Tibial nerve (tissue), 4 donors: Measurements from ENCODE around the gene CTU2. TPM values are rescaled to one million over a fixed set of nuclear protein-coding genes. Genes with fewer than 3 reads are reported as not detected.

Experiments used
- DNase-seq, 2 donors: peaks; one replicate each; pipeline ENCODE4 v3.0.0-alpha.2; 2019; ENCODE audit warnings: low spot score in 2 of 2
- H3K27ac ChIP-seq, 4 donors: fragments of 200-600 bp; sonication (generic) in 3 of 4; one replicate each; pipeline ENCODE4 v1.5.1; 2017 to 2019; ENCODE audit warnings: mild to moderate bottlenecking in 1 of 4
- H3K27me3 ChIP-seq, 2 donors: fragments of 200-600 bp; sonication (generic) in 1 of 2; one replicate each; pipeline versions ENCODE4 v1.5.1 to v1.6.0; 2017 to 2019
- H3K36me3 ChIP-seq, 3 donors: fragments of 200-600 bp; sonication (generic); one replicate each; pipeline ENCODE4 v1.5.1; 2018 to 2019
- H3K4me1 ChIP-seq, 4 donors: fragments of 200-600 bp; sonication (generic) in 3 of 4; one replicate each; pipeline ENCODE4 v1.5.1; 2017 to 2019
- H3K4me3 ChIP-seq, 4 donors: fragments of 200-600 bp; sonication (generic) in 3 of 4; one replicate each; pipeline ENCODE4 v1.5.1; 2017 to 2019; ENCODE audit warnings: mild to moderate bottlenecking in 1 of 4, moderate library complexity in 1 of 4
- H3K9me3 ChIP-seq, 4 donors: fragments of 200-600 bp; sonication (generic) in 3 of 4; one replicate each; pipeline ENCODE4 v1.5.1; 2017 to 2019
- CTCF ChIP-seq, 5 experiments: fragments of 200-600 bp in 3 of 5; fragments of 450-650 bp in 2 of 5; sonication (generic) in 3 of 5; IDR thresholded peaks; one replicate each; pipeline ENCODE4 v1.5.1; 2016 to 2019; ENCODE audit warnings: antibody characterized with exemption in 5 of 5, mild to moderate bottlenecking in 3 of 5, moderate library complexity in 2 of 5
- EP300 ChIP-seq, 2 donors: sonication (generic); formaldehyde crosslinking; IDR thresholded peaks; one replicate each; pipeline ENCODE4 v1.6.1; 2017; ENCODE audit warnings: antibody characterized with exemption in 2 of 2, mild to moderate bottlenecking in 1 of 2
- POLR2A ChIP-seq, 2 donors: fragments of 450-650 bp; IDR thresholded peaks; one replicate each; pipeline ENCODE4 v1.6.1; 2017; ENCODE audit warnings: antibody characterized with exemption in 2 of 2, mild to moderate bottlenecking in 2 of 2, moderate library complexity in 2 of 2
- WGBS, 2 donors: methylation state at CpG; one replicate each; pipeline ENCODE4 v1.1.5; 2018; 5-methylcytosine and 5-hydroxymethylcytosine counted together
- total RNA-seq, 4 donors: library from RNA; depleted of rRNA; stranded (reverse); fragments of >200 nt; gene quantifications; one replicate each; pipeline ENCODE4 v1.1.0, GENCODE V29; 2016

Gene CTU2
- total RNA-seq, 4 donors from 2014 or later: 12.3 to 22.5 (median 12.5) TPM

- H3K27ac ChIP-seq: no peak overlapping the region
- peaks cover 0 to 14% (median 0%) of the 10 kb centered on the region in 3 donors for H3K36me3 ChIP-seq
- no peak overlapping the region for H3K4me3 ChIP-seq
- DNase-seq: no peak
- peaks cover 0 to 50% of the 10 kb centered on the region in 2 donors for H3K27me3 ChIP-seq
- no peak for TF ChIP-seq EP300 (IDR thresholded peaks at IDR 0.05)
- no peak for TF ChIP-seq CTCF (IDR thresholded peaks at IDR 0.05)
- no peak for TF ChIP-seq POLR2A (IDR thresholded peaks at IDR 0.05)
- no peaks in the 10 kb centered on the region for H3K9me3 ChIP-seq
- WGBS, 2 donors: 80 to 82% methylated on average over 30 to 33 of the region's 33 CpGs
- H3K4me1 ChIP-seq: peaks cover 0 to 20% (median 6%) of the 10 kb centered on the region in 4 donors
These were observed 15.0 kb upstream of the CTU2 start for GRCh38 chr16:88691129-88691813.

GRCh38 chr16:88691924-88692560 is 14.3 kb upstream of the CTU2 start:
- 73 to 76% methylated on average over 15 to 16 of the region's 26 CpGs for WGBS, 2 donors
- TF ChIP-seq POLR2A (IDR thresholded peaks at IDR 0.05) (no peak), EP300 (IDR thresholded peaks at IDR 0.05) (no peak), CTCF (IDR thresholded peaks at IDR 0.05) (no peak)
- no peak for DNase-seq
- Histone ChIP-seq H3K27me3 (peaks cover 0 to 49% of the 10 kb centered on the region in 2 donors), H3K36me3 (peaks cover 0 to 22% (median under 1%) of the 10 kb centered on the region in 3 donors), H3K4me1 (peaks cover 0 to 12% (median 2%) of the 10 kb centered on the region in 4 donors), H3K27ac (no peak overlapping the region), H3K4me3 (no peak overlapping the region), H3K9me3 (no peaks in the 10 kb centered on the region)

GRCh38 chr16:88692861-88693260 is 13.4 kb upstream of the CTU2 start:
- no peak for TF ChIP-seq POLR2A (IDR thresholded peaks at IDR 0.05)
- TF ChIP-seq CTCF (IDR thresholded peaks at IDR 0.05): no peak
- no peak for TF ChIP-seq EP300 (IDR thresholded peaks at IDR 0.05)
- H3K4me3 ChIP-seq: no peak overlapping the region
- DNase-seq: no peak
- peaks cover 0 to 41% of the 10 kb centered on the region in 2 donors for H3K27me3 ChIP-seq
- no peak overlapping the region for H3K27ac ChIP-seq
- WGBS, 2 donors: 66 to 92% methylated on average over 10 of the region's 10 CpGs
- H3K36me3 ChIP-seq: peaks cover 0 to 30% (median 9%) of the 10 kb centered on the region in 3 donors
- peaks cover 0 to 11% (median 0%) of the 10 kb centered on the region in 4 donors for H3K4me1 ChIP-seq
- H3K9me3 ChIP-seq: no peaks in the 10 kb centered on the region

GRCh38 chr16:88693420-88694177 is 12.7 kb upstream of the CTU2 start:
- H3K9me3 ChIP-seq: no peaks in the 10 kb centered on the region
- whole genome bisulfite sequencing, 2 donors: 81 to 87% methylated on average over 17 to 32 of the region's 39 CpGs
- peaks cover 0 to 37% (median 9%) of the 10 kb centered on the region in 3 donors for H3K36me3 ChIP-seq
- H3K27me3 ChIP-seq: peaks cover 0 to 34% of the 10 kb centered on the region in 2 donors
- TF ChIP-seq EP300 (IDR thresholded peaks at IDR 0.05): no peak
- TF ChIP-seq CTCF (IDR thresholded peaks at IDR 0.05): no peak
- no peak for TF ChIP-seq POLR2A (IDR thresholded peaks at IDR 0.05)
- no peak overlapping the region for H3K27ac ChIP-seq
- no peak for DNase-seq
- H3K4me1 ChIP-seq: peaks cover 0 to 11% (median 0%) of the 10 kb centered on the region in 4 donors
- H3K4me3 ChIP-seq: no peak overlapping the region
